H7 (cell line): ENCODE measurements around the gene E4F1. TPM values are rescaled to one million over a fixed set of nuclear protein-coding genes. Genes with fewer than 3 reads are reported as not detected.
A peak's percentile ranks its signal among the peaks of the same experiment; 100 is the strongest.
"Not testable (repeated sequence)": the region's sequence is repeated elsewhere in the genome, so short reads cannot be mapped to it uniquely, and the experiment has no call there.

Experiments used
- DNase-seq: peaks from one replicate; pipeline ENCODE4 v3.0.0; 2012
- H3K27me3 ChIP-seq: 2 replicates; pipeline ENCODE4 v1.6.0; 2011; ENCODE audit warnings: mild to moderate bottlenecking, low read length; ENCODE audit not compliant: control insufficient read depth, insufficient read depth
- H3K36me3 ChIP-seq: replicated peaks from 2 replicates; pipeline ENCODE4 v1.5.1; 2011; ENCODE audit warnings: low read length; ENCODE audit not compliant: control insufficient read depth, insufficient read depth
- H3K4me3 ChIP-seq: 2 replicates; pipeline ENCODE4 v1.5.1; 2011; ENCODE audit warnings: low read depth, mild to moderate bottlenecking, control low read depth, low read length, moderate library complexity; ENCODE audit not compliant: insufficient read depth
- total RNA-seq: library from RNA; depleted of rRNA; stranded (reverse); fragments of >200 nt; shearing (Covaris generic); gene quantifications from 2 replicates; pipeline ENCODE4 v1.2.3, GENCODE V29; 2014

E4F1 gene
- total RNA-seq, 1 experiment from 2014 or later, result 36.8 TPM

DNA sequence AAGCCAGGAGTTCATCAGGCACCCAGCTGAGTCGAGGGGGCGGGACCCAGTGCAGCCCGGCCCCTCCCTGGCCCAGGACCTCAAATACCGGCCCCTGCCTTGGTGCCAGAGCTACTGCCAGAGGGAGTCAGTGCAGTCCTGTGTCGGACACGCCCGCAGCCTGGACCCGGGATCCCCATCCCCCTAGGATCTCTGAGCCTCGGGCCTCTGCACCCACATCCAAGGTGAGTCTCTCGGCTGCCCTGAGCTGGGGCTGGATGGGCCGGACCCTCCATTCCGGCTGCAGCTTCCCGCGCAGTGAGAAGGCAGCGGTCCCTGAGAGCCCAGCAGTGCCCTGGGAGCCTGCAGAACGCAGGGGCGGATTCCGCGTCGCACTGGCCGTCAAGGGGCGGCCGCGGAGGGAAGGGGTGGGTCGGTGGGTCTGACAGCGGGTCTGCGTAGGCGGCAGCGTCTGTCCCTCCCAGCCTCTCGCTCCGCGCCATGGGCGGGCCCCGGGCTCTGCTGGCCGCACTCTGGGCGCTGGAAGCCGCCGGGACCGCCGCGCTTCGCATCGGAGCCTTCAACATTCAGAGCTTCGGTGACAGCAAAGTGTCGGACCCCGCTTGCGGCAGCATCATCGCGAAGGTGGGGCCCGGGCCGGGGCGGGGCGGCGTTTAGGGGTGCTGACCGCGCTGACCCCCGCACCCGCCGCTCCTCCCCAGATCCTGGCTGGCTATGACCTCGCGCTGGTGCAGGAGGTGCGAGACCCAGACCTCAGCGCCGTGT is 13.1 kb downstream of the E4F1 start, which contains the start of gene DNASE1L2:
Gene DNASE1L2, plus strand, starts transcription at position 108 of the 765 bp plus-strand sequence. Its CDS starts 373 bp downstream, at position 481.
- Histone ChIP-seq H3K4me3 (peak within 1 kb of the TSS; percentile 33), H3K27me3 (peaks cover 22% of the 10 kb centered on the region), H3K36me3 (no peaks in the 10 kb centered on the region; the same call in 1 of the 2 replicates)
- peak; percentile 94 for DNase-seq

DNA sequence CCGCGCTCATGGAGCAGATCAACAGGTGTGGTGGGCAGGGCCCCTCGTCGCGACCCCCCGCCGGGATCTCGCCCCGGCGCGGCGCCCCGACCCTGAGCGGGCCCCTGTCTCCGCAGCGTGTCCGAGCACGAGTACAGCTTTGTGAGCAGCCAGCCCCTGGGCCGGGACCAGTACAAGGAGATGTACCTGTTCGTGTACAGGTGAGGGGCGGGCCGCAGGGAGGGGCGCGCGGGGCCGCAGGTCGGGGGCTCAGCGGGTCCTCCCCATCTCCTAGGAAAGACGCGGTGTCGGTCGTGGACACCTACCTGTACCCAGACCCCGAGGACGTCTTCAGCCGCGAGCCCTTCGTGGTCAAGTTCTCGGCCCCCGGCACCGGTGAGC is 13.7 kb downstream of the E4F1 start:
- peak; percentile 88 for DNase-seq
- H3K36me3 ChIP-seq, result no peaks in the 10 kb centered on the region
- peak overlapping the region; percentile 33 for H3K4me3 ChIP-seq
- H3K27me3 ChIP-seq, result peaks cover 22% of the 10 kb centered on the region

GRCh38 chr16:2237493-2238149 is 14.2 kb downstream of the E4F1 start:
- H3K36me3 ChIP-seq, result peaks cover 2% of the 10 kb centered on the region
- DNase-seq, result peak; percentile 88
- H3K27me3 ChIP-seq, result peaks cover 22% of the 10 kb centered on the region
- peak overlapping the region; percentile 33; the same call in 1 of the 2 replicates for H3K4me3 ChIP-seq

GRCh38 chr16:2238150-2238837 is 14.9 kb downstream of the E4F1 start:
- Histone ChIP-seq H3K4me3 (no peak overlapping the region), H3K27me3 (peaks cover 22% of the 10 kb centered on the region), H3K36me3 (peaks cover 2% of the 10 kb centered on the region)
- DNase-seq, result peak; percentile 86

- Histone ChIP-seq H3K27me3 (peaks cover 22% of the 10 kb centered on the region), H3K36me3 (peaks cover 2% of the 10 kb centered on the region), H3K4me3 (no peak overlapping the region)
- peak; percentile 89 for DNase-seq
Observed at GRCh38 chr16:2238838-2239675, 15.7 kb downstream of the E4F1 start.

DNA sequence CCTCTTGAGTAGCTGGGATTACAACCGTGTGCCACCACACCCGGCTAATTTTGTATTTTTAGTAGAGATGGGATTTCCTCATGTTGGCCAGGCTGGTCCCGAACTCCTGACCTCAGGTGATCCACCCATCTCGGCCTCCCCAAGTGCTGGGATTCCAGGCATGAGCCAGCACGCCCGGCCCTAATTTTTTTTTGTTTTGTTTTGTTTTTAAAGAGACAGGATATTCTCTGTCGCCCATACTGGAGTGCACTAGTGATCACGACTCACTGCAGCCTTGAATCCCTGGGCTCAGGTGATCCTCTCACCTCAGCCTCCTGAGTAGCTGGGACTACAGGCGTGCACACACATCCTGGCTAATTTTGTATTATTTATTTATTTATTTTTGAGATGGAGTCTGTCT is 16.9 kb downstream of the E4F1 start:
- not testable (repeated sequence) for H3K36me3 ChIP-seq, H3K4me3 ChIP-seq, DNase-seq
- peaks cover 22% of the 10 kb centered on the region for H3K27me3 ChIP-seq

DNA sequence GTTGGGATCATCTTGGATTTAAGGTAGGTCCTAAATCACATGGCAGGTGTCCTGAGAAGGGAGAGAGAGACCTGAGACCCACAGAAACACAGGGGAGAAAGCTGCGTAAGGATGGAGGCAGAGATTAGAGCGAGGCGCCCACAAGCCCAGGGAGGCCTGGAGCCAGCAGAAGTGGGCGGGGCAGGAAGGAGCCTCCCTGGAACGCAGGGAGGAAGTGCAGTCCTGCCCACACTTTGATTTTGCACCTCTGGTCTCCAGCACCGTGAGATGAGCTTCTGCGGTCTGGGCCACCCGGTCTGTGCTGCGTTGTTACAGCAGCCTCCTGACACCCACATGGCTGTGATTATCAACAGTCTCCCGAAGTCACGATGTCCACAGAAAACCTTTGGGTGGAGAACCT is 19.2 kb downstream of the E4F1 start:
- peak; percentile 44 for DNase-seq
- peaks cover 11% of the 10 kb centered on the region for H3K36me3 ChIP-seq
- H3K27me3 ChIP-seq, result peaks cover 7% of the 10 kb centered on the region
- no peak overlapping the region for H3K4me3 ChIP-seq

DNA sequence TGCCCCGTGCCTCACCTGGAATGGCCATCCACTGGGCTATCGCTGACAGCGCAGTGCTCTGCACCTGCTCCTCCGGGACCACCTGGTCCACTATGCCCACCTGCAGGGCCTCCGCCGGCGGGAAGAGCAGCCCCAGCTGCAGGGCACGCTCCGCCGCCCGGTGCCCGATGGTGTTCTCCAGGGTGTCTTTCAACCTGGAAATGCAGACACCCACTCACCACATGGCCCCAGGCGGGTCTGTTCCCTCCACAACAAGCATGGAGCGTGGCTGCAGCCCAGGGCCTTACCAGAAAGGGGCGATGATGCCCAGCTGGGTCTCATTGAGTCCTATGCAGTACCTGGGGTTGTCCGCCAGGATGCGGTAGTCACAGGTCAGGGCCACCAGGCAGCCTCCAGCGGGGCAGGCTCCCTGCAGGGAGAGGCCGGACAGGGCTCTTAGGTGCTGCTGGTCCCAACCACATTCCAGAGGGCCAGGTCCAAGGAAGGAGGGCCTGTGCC is 19.7 kb downstream of the E4F1 start:
- peaks cover 11% of the 10 kb centered on the region for H3K36me3 ChIP-seq
- peaks cover 2% of the 10 kb centered on the region for H3K27me3 ChIP-seq
- H3K4me3 ChIP-seq, result no peak overlapping the region
- DNase-seq, result peak; percentile 86

- peak; percentile 52 for DNase-seq
- H3K36me3 ChIP-seq, result peaks cover 11% of the 10 kb centered on the region
- no peak overlapping the region for H3K4me3 ChIP-seq
- no peaks in the 10 kb centered on the region for H3K27me3 ChIP-seq
Observed at GRCh38 chr16:2243781-2244180, 20.4 kb downstream of the E4F1 start.

DNA sequence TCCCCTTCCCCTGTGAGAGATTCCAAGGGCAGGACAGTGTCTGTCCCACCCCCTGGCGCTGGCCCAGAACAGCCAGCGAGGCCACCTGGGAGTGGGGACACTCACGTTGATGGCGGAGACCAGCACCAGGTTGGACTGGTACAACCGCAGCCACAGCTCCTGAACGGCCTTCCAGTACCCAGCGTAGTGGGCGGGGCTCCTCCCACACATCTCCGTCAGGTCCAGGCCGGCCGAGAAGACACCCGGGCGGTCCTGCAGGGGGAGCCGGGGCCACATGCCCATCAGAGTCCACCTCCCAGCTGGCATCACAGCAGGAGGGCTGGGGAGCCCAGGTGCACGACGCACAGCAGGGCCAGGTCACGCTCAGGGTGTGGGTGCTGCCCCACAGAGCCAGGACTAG is 20.9 kb downstream of the E4F1 start:
- Histone ChIP-seq H3K4me3 (no peak overlapping the region), H3K36me3 (peaks cover 11% of the 10 kb centered on the region), H3K27me3 (no peaks in the 10 kb centered on the region)
- peak; percentile 86 for DNase-seq

- Histone ChIP-seq H3K27me3 (no peaks in the 10 kb centered on the region), H3K4me3 (no peak overlapping the region), H3K36me3 (peaks cover 11% of the 10 kb centered on the region)
- peak; percentile 59 for DNase-seq
Observed at GRCh38 chr16:2244926-2245795, 21.8 kb downstream of the E4F1 start.

- peaks cover 11% of the 10 kb centered on the region for H3K36me3 ChIP-seq
- peak; percentile 43 for DNase-seq
Observed at GRCh38 chr16:2246301-2246885, 23.0 kb downstream of the E4F1 start.

More at GRCh38 chr16:2246301-2246885, 23.0 kb downstream of the E4F1 start:
- no peak overlapping the region for H3K4me3 ChIP-seq
- no peaks in the 10 kb centered on the region for H3K27me3 ChIP-seq
